ENCODE data around the gene IL6ST. TPM values are rescaled to one million over a fixed set of nuclear protein-coding genes. Genes with fewer than 3 reads are reported as not detected.

The IL6ST gene
- total and polyA plus RNA-seq, 2 donors (not counting 1 experiment from before 2014, with no cell fraction given), result 768 to 978 TPM

- TF ChIP-seq CTCF (conservative IDR thresholded peaks at IDR 0.05 in 1 of 2, IDR thresholded peaks at IDR 0.05 in 1 of 2; ENCODE audit: low read depth in 1 of 2, low read length in 2 of 2), result no peak
- no peak for TF ChIP-seq EZH2 (IDR thresholded peaks at IDR 0.05; ENCODE audit: low read length, missing control alignments)
- no peaks in the 10 kb centered on the region for H3K79me2 ChIP-seq (ENCODE audit: control insufficient read depth, insufficient read depth, low read length)
- peak overlapping the region; percentile 78 for H2AFZ ChIP-seq (ENCODE audit: low read length)
- H3K27ac ChIP-seq (ENCODE audit: insufficient read depth, low read length), result no peak overlapping the region
- H3K4me3 ChIP-seq (replicated peaks in 1 of 4; ENCODE audit: control extremely low read depth in 1 of 4, insufficient read depth in 1 of 4, low read depth in 3 of 4, low read length in 4 of 4), result peak overlapping the region in 2 of 4 experiments; percentile 35
- H3K4me1 ChIP-seq (ENCODE audit: control insufficient read depth, extremely low read depth, insufficient read depth, low read length), result no peaks in the 10 kb centered on the region
- H4K20me1 ChIP-seq (ENCODE audit: control insufficient read depth, extremely low read depth, insufficient read depth, low read length), result no peaks in the 10 kb centered on the region
- DNase-seq (ENCODE audit: low read depth in 2 of 2), result no peak
- H3K27me3 ChIP-seq (ENCODE audit: control insufficient read depth, insufficient read depth, low read length), result no peaks in the 10 kb centered on the region
- H3K4me2 ChIP-seq (ENCODE audit: extremely low read depth, insufficient read depth, low read length), result peak overlapping the region; percentile 75
- H3K36me3 ChIP-seq (ENCODE audit: control insufficient read depth, insufficient read depth, low read length), result no peaks in the 10 kb centered on the region
- H3K9me3 ChIP-seq (ENCODE audit: control insufficient read depth, insufficient read depth, low read depth, low read length), result no peaks in the 10 kb centered on the region
- H3K9ac ChIP-seq (ENCODE audit: insufficient read depth, low read length), result no peak overlapping the region
Observed at GRCh38 chr5:55923177-55923771, 71.5 kb downstream of the IL6ST start.

GRCh38 chr5:55921617-55922016 is 73.1 kb downstream of the IL6ST start:
- TF ChIP-seq CTCF (conservative IDR thresholded peaks at IDR 0.05 in 1 of 2, IDR thresholded peaks at IDR 0.05 in 1 of 2; ENCODE audit: low read depth in 1 of 2, low read length in 2 of 2), result no peak
- no peak overlapping the region for H2AFZ ChIP-seq (ENCODE audit: low read length)
- H3K9ac ChIP-seq (ENCODE audit: insufficient read depth, low read length), result no peak overlapping the region
- no peaks in the 10 kb centered on the region for H3K4me1 ChIP-seq (ENCODE audit: control insufficient read depth, extremely low read depth, insufficient read depth, low read length)
- H3K79me2 ChIP-seq (ENCODE audit: control insufficient read depth, insufficient read depth, low read length), result no peaks in the 10 kb centered on the region
- no peaks in the 10 kb centered on the region for H3K36me3 ChIP-seq (ENCODE audit: control insufficient read depth, insufficient read depth, low read length)
- no peaks in the 10 kb centered on the region for H3K27me3 ChIP-seq (ENCODE audit: control insufficient read depth, insufficient read depth, low read length)
- H3K4me3 ChIP-seq (replicated peaks in 1 of 4; ENCODE audit: control extremely low read depth in 1 of 4, insufficient read depth in 1 of 4, low read depth in 3 of 4, low read length in 4 of 4), result no peak overlapping the region
- H4K20me1 ChIP-seq (ENCODE audit: control insufficient read depth, extremely low read depth, insufficient read depth, low read length), result no peaks in the 10 kb centered on the region
- no peak overlapping the region for H3K27ac ChIP-seq (ENCODE audit: insufficient read depth, low read length)
- no peak overlapping the region for H3K4me2 ChIP-seq (ENCODE audit: extremely low read depth, insufficient read depth, low read length)
- DNase-seq (ENCODE audit: low read depth in 2 of 2), result no peak
- no peaks in the 10 kb centered on the region for H3K9me3 ChIP-seq (ENCODE audit: control insufficient read depth, insufficient read depth, low read depth, low read length)

GRCh38 chr5:55920784-55921183 is 74.0 kb downstream of the IL6ST start:
- Histone ChIP-seq H3K9ac (ENCODE audit: insufficient read depth, low read length) (no peak overlapping the region), H3K36me3 (ENCODE audit: control insufficient read depth, insufficient read depth, low read length) (no peaks in the 10 kb centered on the region), H3K9me3 (ENCODE audit: control insufficient read depth, insufficient read depth, low read depth, low read length) (no peaks in the 10 kb centered on the region), H3K79me2 (ENCODE audit: control insufficient read depth, insufficient read depth, low read length) (no peaks in the 10 kb centered on the region), H3K27ac (ENCODE audit: insufficient read depth, low read length) (no peak overlapping the region), H3K4me1 (ENCODE audit: control insufficient read depth, extremely low read depth, insufficient read depth, low read length) (no peaks in the 10 kb centered on the region), H2AFZ (ENCODE audit: low read length) (no peak overlapping the region), H4K20me1 (ENCODE audit: control insufficient read depth, extremely low read depth, insufficient read depth, low read length) (no peaks in the 10 kb centered on the region), H3K4me2 (ENCODE audit: extremely low read depth, insufficient read depth, low read length) (no peak overlapping the region), H3K4me3 (replicated peaks in 1 of 4; ENCODE audit: control extremely low read depth in 1 of 4, insufficient read depth in 1 of 4, low read depth in 3 of 4, low read length in 4 of 4) (no peak overlapping the region), H3K27me3 (ENCODE audit: control insufficient read depth, insufficient read depth, low read length) (no peaks in the 10 kb centered on the region)
- DNase-seq (ENCODE audit: low read depth in 2 of 2), result peak in 1 of 2 donors; percentile 51
- peak; percentile 32 to 65 for TF ChIP-seq CTCF (conservative IDR thresholded peaks at IDR 0.05 in 1 of 2, IDR thresholded peaks at IDR 0.05 in 1 of 2; ENCODE audit: low read depth in 1 of 2, low read length in 2 of 2)
- TF ChIP-seq EZH2 (IDR thresholded peaks at IDR 0.05; ENCODE audit: low read length, missing control alignments), result no peak

All from fibroblast of lung (primary cell).